Measurements from ENCODE around the gene KLF16. TPM values are rescaled to one million over a fixed set of nuclear protein-coding genes. Genes with fewer than 3 reads are reported as not detected.

The KLF16 gene
- total RNA-seq, 1 experiment from 2014 or later: 64.0 TPM

- ATAC-seq: peak; percentile 68
- H3K4me1 Mint-ChIP-seq: peaks cover 18% of the 10 kb centered on the region
- ChIA-PET POLR2A (interaction anchor here (0.6 to 2.5 kb wide), 5 partner anchors 9 to 34 kb away, joined by 3 to 15 read pairs (median 4); no protein-coding TSS in a partner anchor), CTCF (interaction anchor here (0.6 to 3.0 kb wide), 20 partner anchors 9 to 455 kb away, joined by 3 to 48 read pairs (median 4); partner anchors contain the start of genes ABHD17A, ADAT3 and SCAMP4)
- no peak overlapping the region for H3K27ac Mint-ChIP-seq
- peaks cover 11% of the 10 kb centered on the region for H3K27me3 Mint-ChIP-seq (ENCODE audit: low read depth)
- peak overlapping the region; percentile 68 for H3K4me3 Mint-ChIP-seq
- peak; percentile 94 for DNase-seq (ENCODE audit: low spot score)
- H3K36me3 Mint-ChIP-seq: no peaks in the 10 kb centered on the region
- no peaks in the 10 kb centered on the region for H3K9me3 Mint-ChIP-seq
- TF ChIP-seq TEAD1 (CRISPR knock-in tag; IDR thresholded peaks at IDR 0.05) (peak; percentile 84), GTF2I (CRISPR knock-in tag; conservative IDR thresholded peaks at IDR 0.05) (no peak), JUN (CRISPR knock-in tag; IDR thresholded peaks at IDR 0.05) (0 out of 2 replicates have a peak, but pooled peaks have one; percentile 54), ZNF423 (CRISPR knock-in tag; IDR thresholded peaks at IDR 0.05) (peak; percentile 43; the same call in 1 of the 2 replicates), ZNF281 (CRISPR knock-in tag; IDR thresholded peaks at IDR 0.05) (peak; percentile 71; the same call in 1 of the 2 replicates), USF2 (CRISPR knock-in tag; IDR thresholded peaks at IDR 0.05) (peak; percentile 93), CBFB (CRISPR knock-in tag; IDR thresholded peaks at IDR 0.05; ENCODE audit: low read depth) (0 out of 2 replicates have a peak, but pooled peaks have one; percentile 26), ZBTB21 (CRISPR knock-in tag; IDR thresholded peaks at IDR 0.05; ENCODE audit: borderline replicate concordance) (0 out of 2 replicates have a peak, but pooled peaks have one; percentile 41), E2F5 (CRISPR knock-in tag; IDR thresholded peaks at IDR 0.05) (peak; percentile 84), ATF3 (CRISPR knock-in tag; conservative IDR thresholded peaks at IDR 0.05) (no peak), CREB1 (CRISPR knock-in tag; IDR thresholded peaks at IDR 0.05) (no peak), FOXP1 (CRISPR knock-in tag; IDR thresholded peaks at IDR 0.05; ENCODE audit: borderline replicate concordance) (0 out of 2 replicates have a peak, but pooled peaks have one; percentile 29), FOXK1 (CRISPR knock-in tag; IDR thresholded peaks at IDR 0.05) (peak; percentile 79), ARID4B (CRISPR knock-in tag; IDR thresholded peaks at IDR 0.05; ENCODE audit: borderline replicate concordance) (peak; percentile 87; the same call in 1 of the 2 replicates), USF1 (CRISPR knock-in tag; IDR thresholded peaks at IDR 0.05) (peak; percentile 93), JAZF1 (CRISPR knock-in tag; IDR thresholded peaks at IDR 0.05) (no peak), PRRX2 (CRISPR knock-in tag; IDR thresholded peaks at IDR 0.05) (no peak; the same call in 1 of the 2 replicates), ELF4 (CRISPR knock-in tag; IDR thresholded peaks at IDR 0.05; ENCODE audit: low read depth) (no peak), TEAD4 (CRISPR knock-in tag; IDR thresholded peaks at IDR 0.05) (0 out of 2 replicates have a peak, but pooled peaks have one; percentile 20), MYBL2 (CRISPR knock-in tag; IDR thresholded peaks at IDR 0.05) (peak; percentile 41; the same call in 1 of the 2 replicates), RORB (CRISPR knock-in tag; IDR thresholded peaks at IDR 0.05) (no peak), EMX1 (CRISPR knock-in tag; IDR thresholded peaks at IDR 0.05) (no peak), TCF7 (CRISPR knock-in tag; IDR thresholded peaks at IDR 0.05; ENCODE audit: low read depth) (0 out of 2 replicates have a peak, but pooled peaks have one; percentile 3), SMAD3 (CRISPR knock-in tag; IDR thresholded peaks at IDR 0.05; ENCODE audit: borderline replicate concordance) (0 out of 2 replicates have a peak, but pooled peaks have one; percentile 36), SP1 (CRISPR knock-in tag; conservative IDR thresholded peaks at IDR 0.05) (peak; percentile 92), MAX (CRISPR knock-in tag; IDR thresholded peaks at IDR 0.05) (peak; percentile 96), TP53 (CRISPR knock-in tag; IDR thresholded peaks at IDR 0.05) (peak; percentile 64)
Measured at GRCh38 chr19:1863638-1864479, 480 bp upstream of the KLF16 start.

Data from WTC11 (cell line).